NT2/D1 (cell line): Measurements from ENCODE around the gene IBA57.

Experiments
- SUZ12 ChIP-seq: IDR thresholded peaks from 2 replicates; pipeline ENCODE4 v1.6.1; 2011; ENCODE audit not compliant: insufficient read length, insufficient read depth; ENCODE audit errors: extremely low read depth
- YY1 ChIP-seq: IDR thresholded peaks from 2 replicates; pipeline ENCODE4 v1.6.1; 2011; ENCODE audit not compliant: insufficient read length, insufficient read depth
- ZNF274 ChIP-seq: IDR thresholded peaks from 2 replicates; pipeline ENCODE4 v1.6.1; 2011; ENCODE audit warnings: mild to moderate bottlenecking, low read depth, low read length

GRCh38 chr1:228120351-228120750 is 45.3 kb upstream of the IBA57 start:
- TF ChIP-seq SUZ12: no peak
- TF ChIP-seq ZNF274: no peak
- TF ChIP-seq YY1: no peak
